Measurements from ENCODE around the gene MSH3.

The MSH3 gene

GRCh38 chr5:80905405-80905804, 251.0 kb downstream of the MSH3 start:
- DNase-seq (ENCODE audit: low read depth in 3 of 3), result no peak

- DNase-seq (ENCODE audit: low read depth in 3 of 3), result no peak
Measured at GRCh38 chr5:80912479-80912878, 258.0 kb downstream of the MSH3 start.

GRCh38 chr5:80915716-80916115, 261.3 kb downstream of the MSH3 start:
- no peak for DNase-seq (ENCODE audit: low read depth in 3 of 3)

GRCh38 chr5:80916676-80917075, 262.2 kb downstream of the MSH3 start:
- no peak for DNase-seq (ENCODE audit: low read depth in 3 of 3)

GRCh38 chr5:80917631-80918030, 263.2 kb downstream of the MSH3 start:
- DNase-seq (ENCODE audit: low read depth in 3 of 3), result no peak

GRCh38 chr5:80919678-80920196, 265.3 kb downstream of the MSH3 start:
- DNase-seq (ENCODE audit: low read depth in 3 of 3), result no peak

- DNase-seq (ENCODE audit: low read depth in 3 of 3), result no peak
Measured at GRCh38 chr5:80920333-80920732, 265.9 kb downstream of the MSH3 start.

GRCh38 chr5:80921026-80921425, 266.6 kb downstream of the MSH3 start:
- DNase-seq (ENCODE audit: low read depth in 3 of 3), result no peak

GRCh38 chr5:80925931-80926330, 271.5 kb downstream of the MSH3 start:
- DNase-seq (ENCODE audit: low read depth in 3 of 3), result no peak
